GM18858 (cell line): ENCODE measurements around the gene LHFPL2.
A peak's percentile ranks its signal among the peaks of the same experiment; 100 is the strongest.

Experiments used
- ATAC-seq: cut with Tn5 transposase; IDR thresholded peaks from one replicate; pipeline ENCODE4 v1.9.1; 2021; ENCODE audit not compliant: unreplicated experiment

The LHFPL2 gene

GRCh38 chr5:78570646-78571045 lies 77.9 kb downstream of the LHFPL2 start:
- ATAC-seq = no peak

GRCh38 chr5:78569441-78569840 lies 79.1 kb downstream of the LHFPL2 start:
- no peak for ATAC-seq

GRCh38 chr5:78568676-78569075 lies 79.9 kb downstream of the LHFPL2 start:
- no peak for ATAC-seq

- no peak for ATAC-seq
Measured at GRCh38 chr5:78568212-78568611, 80.4 kb downstream of the LHFPL2 start.

GRCh38 chr5:78567617-78568016 lies 81.0 kb downstream of the LHFPL2 start:
- no peak for ATAC-seq

- peak; percentile 52 for ATAC-seq
Measured at GRCh38 chr5:78566747-78567425, 81.7 kb downstream of the LHFPL2 start.

GRCh38 chr5:78565395-78565794 lies 83.2 kb downstream of the LHFPL2 start:
- ATAC-seq = no peak

GRCh38 chr5:78563621-78564020 lies 85.0 kb downstream of the LHFPL2 start:
- ATAC-seq = no peak

- ATAC-seq = no peak
Measured at GRCh38 chr5:78562714-78563330, 85.8 kb downstream of the LHFPL2 start.

- no peak for ATAC-seq
Measured at GRCh38 chr5:78562001-78562400, 86.6 kb downstream of the LHFPL2 start.

- no peak for ATAC-seq
Measured at GRCh38 chr5:78561261-78561660, 87.3 kb downstream of the LHFPL2 start.

GRCh38 chr5:78560000-78560855 lies 88.3 kb downstream of the LHFPL2 start:
- ATAC-seq = no peak

- no peak for ATAC-seq
Measured at GRCh38 chr5:78557601-78558000, 91.0 kb downstream of the LHFPL2 start.

- ATAC-seq = no peak
Measured at GRCh38 chr5:78555870-78556269, 92.7 kb downstream of the LHFPL2 start.

GRCh38 chr5:78554670-78555069 lies 93.9 kb downstream of the LHFPL2 start:
- no peak for ATAC-seq

GRCh38 chr5:78553580-78554353 lies 94.8 kb downstream of the LHFPL2 start:
- ATAC-seq = no peak

- ATAC-seq = no peak
Measured at GRCh38 chr5:78552729-78553342, 95.7 kb downstream of the LHFPL2 start.

GRCh38 chr5:78550891-78551290 lies 97.7 kb downstream of the LHFPL2 start:
- no peak for ATAC-seq

GRCh38 chr5:78549043-78549442 lies 99.5 kb downstream of the LHFPL2 start:
- no peak for ATAC-seq

GRCh38 chr5:78547731-78548615 lies 100.6 kb downstream of the LHFPL2 start:
- ATAC-seq = no peak
